ENCODE results near the gene PRSS36. TPM values are rescaled to one million over a fixed set of nuclear protein-coding genes. Genes with fewer than 3 reads are reported as not detected.

The PRSS36 gene
- total and polyA plus RNA-seq, 9 of the 15 experiments (the other 6 are each of a cell fraction or from before 2014, with no cell fraction given), result 0.09 to 1.2 (median 0.54) TPM; not detected in 2

GRCh38 chr16:31142109-31143010 lies 7.5 kb downstream of the PRSS36 start (continued):
- TF ChIP-seq TBL1XR1 (IDR thresholded peaks at IDR 0.05; ENCODE audit: low read length in 2 of 2) (peak in 1 of 2 experiments; percentile 14; a peak in 1 of 4 replicates), KLF16 (IDR thresholded peaks at IDR 0.05) (peak; percentile 53; the same call in 1 of the 2 replicates), C11orf30 (IDR thresholded peaks at IDR 0.05; ENCODE audit: low read depth) (no peak), KDM1A (IDR thresholded peaks at IDR 0.05) (no peak), E2F1 (CRISPR knock-in tag; IDR thresholded peaks at IDR 0.05) (0 out of 2 replicates have a peak, but pooled peaks have one; percentile 69), RREB1 (CRISPR knock-in tag; IDR thresholded peaks at IDR 0.05) (no peak), ZNF224 (CRISPR knock-in tag; IDR thresholded peaks at IDR 0.05) (no peak), ELF1 (tag; IDR thresholded peaks at IDR 0.05) (no peak; the same call in 1 of the 2 replicates), NR4A1 (CRISPR knock-in tag; IDR thresholded peaks at IDR 0.05) (no peak), NR4A1 (tag; IDR thresholded peaks at IDR 0.05) (peak; percentile 77; the same call in 1 of the 2 replicates), MTA3 (IDR thresholded peaks at IDR 0.05; ENCODE audit: borderline replicate concordance) (peak; percentile 92), PML (IDR thresholded peaks at IDR 0.05; ENCODE audit: low read length) (no peak), TGIF2 (CRISPR knock-in tag; IDR thresholded peaks at IDR 0.05) (no peak), SPI1 (IDR thresholded peaks at IDR 0.05; ENCODE audit: borderline replicate concordance, low read depth, low read length) (peak; percentile 35; the same call in 1 of the 2 replicates), HOMEZ (CRISPR knock-in tag; IDR thresholded peaks at IDR 0.05) (no peak), NFE2L1 (tag; IDR thresholded peaks at IDR 0.05; ENCODE audit: borderline replicate concordance, low read depth) (no peak), MTF1 (CRISPR knock-in tag; IDR thresholded peaks at IDR 0.05; ENCODE audit: borderline replicate concordance) (no peak)

All from K562 (cell line).